UCSD-AML1 (cell line): Measurements from ENCODE around the gene ZNF609.

ENCODE experiments used
- DNase-seq: peaks from one replicate; lab custom pipeline; 2025; ENCODE audit not compliant: unreplicated experiment; lab: John Stamatoyannopoulos, UW

ZNF609 gene

GRCh38 chr15:64502551-64502950 lies 42.2 kb downstream of the ZNF609 start:
- DNase-seq = no peak

GRCh38 chr15:64503197-64503596 lies 42.8 kb downstream of the ZNF609 start:
- peak; percentile 23 for DNase-seq

GRCh38 chr15:64503640-64504039 lies 43.3 kb downstream of the ZNF609 start:
- DNase-seq = no peak

- DNase-seq = peak; percentile 78
Observed at GRCh38 chr15:64507293-64507802, 47.0 kb downstream of the ZNF609 start.

GRCh38 chr15:64507845-64508244 lies 47.5 kb downstream of the ZNF609 start:
- DNase-seq = no peak

- no peak for DNase-seq
Observed at GRCh38 chr15:64513823-64514222, 53.4 kb downstream of the ZNF609 start.

GRCh38 chr15:64515196-64515595 lies 54.8 kb downstream of the ZNF609 start:
- no peak for DNase-seq

- no peak for DNase-seq
Observed at GRCh38 chr15:64515825-64516224, 55.4 kb downstream of the ZNF609 start.

- DNase-seq = no peak
Observed at GRCh38 chr15:64519897-64520296, 59.5 kb downstream of the ZNF609 start.

- no peak for DNase-seq
Observed at GRCh38 chr15:64521201-64521600, 60.8 kb downstream of the ZNF609 start.

GRCh38 chr15:64521726-64522164 lies 61.4 kb downstream of the ZNF609 start:
- peak; percentile 14 for DNase-seq

- no peak for DNase-seq
Observed at GRCh38 chr15:64522226-64522823, 61.9 kb downstream of the ZNF609 start.

- DNase-seq = no peak
Observed at GRCh38 chr15:64523240-64523639, 62.9 kb downstream of the ZNF609 start.

GRCh38 chr15:64524778-64525177 lies 64.4 kb downstream of the ZNF609 start:
- DNase-seq = no peak

GRCh38 chr15:64525828-64526530 lies 65.6 kb downstream of the ZNF609 start:
- DNase-seq = no peak

GRCh38 chr15:64527263-64527984 lies 67.0 kb downstream of the ZNF609 start:
- DNase-seq = no peak

GRCh38 chr15:64528871-64529270 lies 68.5 kb downstream of the ZNF609 start:
- DNase-seq = no peak

- DNase-seq = no peak
Observed at GRCh38 chr15:64530472-64530871, 70.1 kb downstream of the ZNF609 start.

- no peak for DNase-seq
Observed at GRCh38 chr15:64530918-64531317, 70.5 kb downstream of the ZNF609 start.

GRCh38 chr15:64532521-64533315 lies 72.3 kb downstream of the ZNF609 start:
- DNase-seq = no peak
